HEK293 (cell line): ENCODE measurements around the gene TNS4.

ENCODE experiments used
- CTCF ChIA-PET: fragments of 350-600 bp; formaldehyde crosslinking; extraction: SDS; loops from one replicate; lab custom pipeline; 2021; ENCODE audit warnings: antibody characterized with exemption; lab: Yijun Ruan, JAX
- POLR2A ChIA-PET: fragments of 300-600 bp; formaldehyde crosslinking; extraction: SDS; loops from one replicate; lab custom pipeline; 2020; ENCODE audit warnings: antibody characterized with exemption, inconsistent platforms; lab: Yijun Ruan, JAX
- H3K27ac ChIP-seq: fragments of 200-500 bp; sonication (Bioruptor generic); 2 replicates; pipeline ENCODE4 v1.5.1; 2014; ENCODE audit warnings: low read depth, low read length, control low read depth, inconsistent platforms; ENCODE audit errors: extremely low read depth
- H3K36me3 ChIP-seq, 2 experiments: fragments of 200-500 bp in 1 of 2; sonication (Bioruptor generic) in 1 of 2; 1 replicate in 1 of 2; 2 replicates in 1 of 2; pipeline ENCODE4 v1.5.1; 2014 to 2017; ENCODE audit warnings: inconsistent platforms in 2 of 2, low read length in 2 of 2; ENCODE audit not compliant: control insufficient read depth in 2 of 2, insufficient read depth in 1 of 2
- H3K4me1 ChIP-seq: fragments of 200-500 bp; sonication (Bioruptor generic); 2 replicates; pipeline ENCODE4 v1.5.1; 2014; ENCODE audit warnings: mild to moderate bottlenecking, low read length, inconsistent platforms; ENCODE audit not compliant: control insufficient read depth, insufficient read depth
- H3K4me3 ChIP-seq: 2 replicates; pipeline ENCODE4 v1.5.1; 2011; ENCODE audit warnings: low read depth, mild to moderate bottlenecking, control low read depth, low read length, moderate library complexity
- H3K9me3 ChIP-seq: fragments of 200-500 bp; sonication (Bioruptor generic); 2 replicates; pipeline ENCODE4 v1.5.1; 2014; ENCODE audit warnings: low read depth, low read length, inconsistent platforms; ENCODE audit not compliant: control insufficient read depth, insufficient read depth
- FEZF1 ChIP-seq: fragments of 450-650 bp; formaldehyde crosslinking; IDR thresholded peaks from 2 replicates; pipeline ENCODE4 v1.5.1; 2016; ENCODE audit warnings: missing biosample characterization, missing genetic modification characterization
- GLIS2 ChIP-seq: fragments of 450-650 bp; formaldehyde crosslinking; IDR thresholded peaks from 2 replicates; pipeline ENCODE4 v1.5.1; 2016; ENCODE audit warnings: missing biosample characterization, missing genetic modification characterization
- IKZF3 ChIP-seq: fragments of 450-650 bp; IDR thresholded peaks from 2 replicates; pipeline ENCODE4 v1.5.0; 2018; ENCODE audit warnings: missing biosample characterization, mild to moderate bottlenecking, missing genetic modification characterization, moderate library complexity
- SETDB1 ChIP-seq: IDR thresholded peaks from one replicate; pipeline ENCODE4 v1.6.1; 2017; ENCODE audit warnings: mild to moderate bottlenecking, low read length, moderate library complexity, mixed read lengths; ENCODE audit not compliant: insufficient read length
- SP2 ChIP-seq: fragments of 450-650 bp; formaldehyde crosslinking; IDR thresholded peaks from 2 replicates; pipeline ENCODE4 v1.5.1; 2016; ENCODE audit warnings: missing biosample characterization, missing genetic modification characterization
- ZNF138 ChIP-seq: fragments of 450-650 bp; formaldehyde crosslinking; IDR thresholded peaks from 2 replicates; pipeline ENCODE4 v1.5.1; 2016; ENCODE audit warnings: missing biosample characterization, missing genetic modification characterization, borderline replicate concordance
- ZNF169 ChIP-seq: fragments of 450-650 bp; formaldehyde crosslinking; IDR thresholded peaks from 2 replicates; pipeline ENCODE4 v1.5.1; 2016; ENCODE audit warnings: missing biosample characterization, missing genetic modification characterization
- ZNF184 ChIP-seq: fragments of 450-650 bp; IDR thresholded peaks from 2 replicates; pipeline ENCODE4 v1.5.1; 2018; ENCODE audit warnings: missing biosample characterization, mild to moderate bottlenecking, missing genetic modification characterization
- ZNF311 ChIP-seq: fragments of 450-650 bp; formaldehyde crosslinking; IDR thresholded peaks from 2 replicates; pipeline ENCODE4 v1.5.1; 2017; ENCODE audit warnings: missing biosample characterization, missing genetic modification characterization, borderline replicate concordance
- ZNF404 ChIP-seq: fragments of 450-650 bp; formaldehyde crosslinking; IDR thresholded peaks from 2 replicates; pipeline ENCODE4 v1.5.1; 2017; ENCODE audit warnings: missing biosample characterization, missing genetic modification characterization
- ZNF416 ChIP-seq: fragments of 450-650 bp; formaldehyde crosslinking; IDR thresholded peaks from 2 replicates; pipeline ENCODE4 v1.5.1; 2016; ENCODE audit warnings: missing biosample characterization, missing genetic modification characterization
- ZNF433 ChIP-seq: fragments of 450-650 bp; formaldehyde crosslinking; IDR thresholded peaks from 2 replicates; pipeline ENCODE4 v1.5.1; 2016; ENCODE audit warnings: missing biosample characterization, missing genetic modification characterization, low read depth
- ZNF473 ChIP-seq: fragments of 450-650 bp; formaldehyde crosslinking; IDR thresholded peaks from 2 replicates; pipeline ENCODE4 v1.5.1; 2017; ENCODE audit warnings: missing biosample characterization, missing genetic modification characterization
- ZNF48 ChIP-seq: fragments of 450-650 bp; formaldehyde crosslinking; IDR thresholded peaks from 2 replicates; pipeline ENCODE4 v1.5.1; 2016; ENCODE audit warnings: missing biosample characterization, missing genetic modification characterization
- ZNF514 ChIP-seq: fragments of 450-650 bp; formaldehyde crosslinking; IDR thresholded peaks from 2 replicates; pipeline ENCODE4 v1.5.1; 2016; ENCODE audit warnings: missing biosample characterization, missing genetic modification characterization
- ZNF560 ChIP-seq: fragments of 450-650 bp; formaldehyde crosslinking; IDR thresholded peaks from 2 replicates; pipeline ENCODE4 v1.5.1; 2017; ENCODE audit warnings: missing biosample characterization, missing genetic modification characterization, borderline replicate concordance
- ZNF600 ChIP-seq: fragments of 450-650 bp; formaldehyde crosslinking; IDR thresholded peaks from 2 replicates; pipeline ENCODE4 v1.5.1; 2016; ENCODE audit warnings: missing biosample characterization, missing genetic modification characterization
- TF ChIP-seq, protein P1 (sequence below): fragments of 450-650 bp; formaldehyde crosslinking; IDR thresholded peaks from 2 replicates; pipeline ENCODE4 v1.5.1; 2016; ENCODE audit warnings: missing biosample characterization, missing genetic modification characterization
- TF ChIP-seq, protein P2 (sequence below): fragments of 450-650 bp; formaldehyde crosslinking; IDR thresholded peaks from 2 replicates; pipeline ENCODE4 v1.5.1; 2016; ENCODE audit warnings: missing biosample characterization, missing genetic modification characterization
- TF ChIP-seq, protein P3 (sequence below): fragments of 450-650 bp; formaldehyde crosslinking; IDR thresholded peaks from 2 replicates; pipeline ENCODE4 v1.5.1; 2016; ENCODE audit warnings: missing biosample characterization, missing genetic modification characterization, low read depth
- TF ChIP-seq, protein P4 (sequence below): fragments of 450-650 bp; formaldehyde crosslinking; IDR thresholded peaks from 2 replicates; pipeline ENCODE4 v1.5.1; 2016; ENCODE audit warnings: missing biosample characterization, missing genetic modification characterization

The TNS4 gene

DNA sequence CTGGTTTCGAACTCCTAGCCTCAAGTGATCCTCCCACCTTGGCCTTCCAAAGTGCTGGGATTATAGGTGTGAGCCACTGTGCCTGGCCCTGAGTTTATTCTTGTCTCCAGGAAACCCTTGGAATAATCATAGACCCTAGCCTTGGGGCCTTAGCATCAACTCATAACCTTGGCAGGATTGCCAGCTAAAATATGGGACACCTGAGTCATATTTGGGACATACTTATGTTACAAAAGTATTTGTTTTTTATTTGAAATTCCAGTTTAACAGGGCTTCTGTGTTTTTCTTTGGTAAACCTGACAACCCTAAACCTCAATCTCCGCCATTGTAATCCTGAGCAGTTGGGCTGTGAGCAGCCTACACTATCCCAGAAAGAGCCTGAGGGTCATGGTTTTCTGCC is 28.6 kb upstream of the TNS4 start (continued):
- TF ChIP-seq, protein P1, sequence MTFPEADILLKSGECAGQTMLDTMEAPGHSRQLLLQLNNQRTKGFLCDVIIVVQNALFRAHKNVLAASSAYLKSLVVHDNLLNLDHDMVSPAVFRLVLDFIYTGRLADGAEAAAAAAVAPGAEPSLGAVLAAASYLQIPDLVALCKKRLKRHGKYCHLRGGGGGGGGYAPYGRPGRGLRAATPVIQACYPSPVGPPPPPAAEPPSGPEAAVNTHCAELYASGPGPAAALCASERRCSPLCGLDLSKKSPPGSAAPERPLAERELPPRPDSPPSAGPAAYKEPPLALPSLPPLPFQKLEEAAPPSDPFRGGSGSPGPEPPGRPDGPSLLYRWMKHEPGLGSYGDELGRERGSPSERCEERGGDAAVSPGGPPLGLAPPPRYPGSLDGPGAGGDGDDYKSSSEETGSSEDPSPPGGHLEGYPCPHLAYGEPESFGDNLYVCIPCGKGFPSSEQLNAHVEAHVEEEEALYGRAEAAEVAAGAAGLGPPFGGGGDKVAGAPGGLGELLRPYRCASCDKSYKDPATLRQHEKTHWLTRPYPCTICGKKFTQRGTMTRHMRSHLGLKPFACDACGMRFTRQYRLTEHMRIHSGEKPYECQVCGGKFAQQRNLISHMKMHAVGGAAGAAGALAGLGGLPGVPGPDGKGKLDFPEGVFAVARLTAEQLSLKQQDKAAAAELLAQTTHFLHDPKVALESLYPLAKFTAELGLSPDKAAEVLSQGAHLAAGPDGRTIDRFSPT (tag by site-specific recombination), result no peak
- TF ChIP-seq ZNF48 (tag by site-specific recombination), result no peak
- no peak for TF ChIP-seq SETDB1
- no peak for TF ChIP-seq IKZF3 (tag by site-specific recombination)
- no peak for TF ChIP-seq ZNF311
- no peak for TF ChIP-seq ZNF473 (tag by site-specific recombination)
- no peak for TF ChIP-seq ZNF514 (tag by site-specific recombination)
- TF ChIP-seq ZNF560 (tag by site-specific recombination), result no peak

DNA sequence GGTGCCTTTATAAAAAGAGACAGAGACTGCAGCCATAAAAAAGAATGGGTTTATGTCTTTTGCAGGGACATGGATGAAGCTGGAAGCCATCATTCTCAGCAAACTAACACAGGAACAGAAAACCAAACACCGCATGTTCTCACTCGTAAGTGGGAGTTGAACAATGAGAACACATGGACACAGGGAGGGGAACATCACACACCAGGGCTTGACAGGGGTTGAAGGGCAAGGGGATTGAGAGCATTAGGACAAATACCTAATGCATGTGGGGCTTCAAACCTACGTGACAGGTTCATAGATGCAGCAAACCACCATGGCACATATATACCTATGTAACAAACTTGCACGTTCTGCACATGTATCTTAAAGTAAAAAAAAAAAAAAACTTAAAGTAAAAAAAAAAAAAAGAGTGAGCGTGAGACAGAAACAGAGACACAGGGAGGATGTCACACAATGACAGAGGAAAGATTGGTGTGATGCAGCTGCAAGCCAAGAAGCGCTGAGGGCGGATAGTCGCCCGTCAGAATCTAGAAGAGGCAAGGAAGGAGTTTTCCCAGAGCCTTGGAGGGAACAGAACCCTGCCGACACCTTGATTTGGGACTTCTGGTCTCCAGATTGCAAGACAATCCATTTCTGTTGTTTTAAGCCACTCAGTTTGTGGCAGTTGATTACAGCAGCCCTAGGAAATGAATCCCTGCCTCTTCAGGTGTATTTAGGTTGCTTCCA is 27.4 kb upstream of the TNS4 start:
- TF ChIP-seq GLIS2, result no peak
- TF ChIP-seq, protein P2, sequence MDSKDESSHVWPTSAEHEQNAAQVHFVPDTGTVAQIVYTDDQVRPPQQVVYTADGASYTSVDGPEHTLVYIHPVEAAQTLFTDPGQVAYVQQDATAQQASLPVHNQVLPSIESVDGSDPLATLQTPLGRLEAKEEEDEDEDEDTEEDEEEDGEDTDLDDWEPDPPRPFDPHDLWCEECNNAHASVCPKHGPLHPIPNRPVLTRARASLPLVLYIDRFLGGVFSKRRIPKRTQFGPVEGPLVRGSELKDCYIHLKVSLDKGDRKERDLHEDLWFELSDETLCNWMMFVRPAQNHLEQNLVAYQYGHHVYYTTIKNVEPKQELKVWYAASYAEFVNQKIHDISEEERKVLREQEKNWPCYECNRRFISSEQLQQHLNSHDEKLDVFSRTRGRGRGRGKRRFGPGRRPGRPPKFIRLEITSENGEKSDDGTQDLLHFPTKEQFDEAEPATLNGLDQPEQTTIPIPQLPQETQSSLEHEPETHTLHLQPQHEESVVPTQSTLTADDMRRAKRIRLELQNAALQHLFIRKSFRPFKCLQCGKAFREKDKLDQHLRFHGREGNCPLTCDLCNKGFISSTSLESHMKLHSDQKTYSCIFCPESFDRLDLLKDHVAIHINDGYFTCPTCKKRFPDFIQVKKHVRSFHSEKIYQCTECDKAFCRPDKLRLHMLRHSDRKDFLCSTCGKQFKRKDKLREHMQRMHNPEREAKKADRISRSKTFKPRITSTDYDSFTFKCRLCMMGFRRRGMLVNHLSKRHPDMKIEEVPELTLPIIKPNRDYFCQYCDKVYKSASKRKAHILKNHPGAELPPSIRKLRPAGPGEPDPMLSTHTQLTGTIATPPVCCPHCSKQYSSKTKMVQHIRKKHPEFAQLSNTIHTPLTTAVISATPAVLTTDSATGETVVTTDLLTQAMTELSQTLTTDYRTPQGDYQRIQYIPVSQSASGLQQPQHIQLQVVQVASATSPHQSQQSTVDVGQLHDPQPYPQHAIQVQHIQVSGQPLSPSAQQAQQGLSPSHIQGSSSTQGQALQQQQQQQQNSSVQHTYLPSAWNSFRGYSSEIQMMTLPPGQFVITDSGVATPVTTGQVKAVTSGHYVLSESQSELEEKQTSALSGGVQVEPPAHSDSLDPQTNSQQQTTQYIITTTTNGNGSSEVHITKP (tag by site-specific recombination), result no peak
- TF ChIP-seq, protein P3, sequence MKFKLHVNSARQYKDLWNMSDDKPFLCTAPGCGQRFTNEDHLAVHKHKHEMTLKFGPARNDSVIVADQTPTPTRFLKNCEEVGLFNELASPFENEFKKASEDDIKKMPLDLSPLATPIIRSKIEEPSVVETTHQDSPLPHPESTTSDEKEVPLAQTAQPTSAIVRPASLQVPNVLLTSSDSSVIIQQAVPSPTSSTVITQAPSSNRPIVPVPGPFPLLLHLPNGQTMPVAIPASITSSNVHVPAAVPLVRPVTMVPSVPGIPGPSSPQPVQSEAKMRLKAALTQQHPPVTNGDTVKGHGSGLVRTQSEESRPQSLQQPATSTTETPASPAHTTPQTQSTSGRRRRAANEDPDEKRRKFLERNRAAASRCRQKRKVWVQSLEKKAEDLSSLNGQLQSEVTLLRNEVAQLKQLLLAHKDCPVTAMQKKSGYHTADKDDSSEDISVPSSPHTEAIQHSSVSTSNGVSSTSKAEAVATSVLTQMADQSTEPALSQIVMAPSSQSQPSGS (tag by site-specific recombination), result no peak
- no peak for TF ChIP-seq ZNF404 (tag by site-specific recombination)
- TF ChIP-seq, all 188 proteins: peak for 0

DNA sequence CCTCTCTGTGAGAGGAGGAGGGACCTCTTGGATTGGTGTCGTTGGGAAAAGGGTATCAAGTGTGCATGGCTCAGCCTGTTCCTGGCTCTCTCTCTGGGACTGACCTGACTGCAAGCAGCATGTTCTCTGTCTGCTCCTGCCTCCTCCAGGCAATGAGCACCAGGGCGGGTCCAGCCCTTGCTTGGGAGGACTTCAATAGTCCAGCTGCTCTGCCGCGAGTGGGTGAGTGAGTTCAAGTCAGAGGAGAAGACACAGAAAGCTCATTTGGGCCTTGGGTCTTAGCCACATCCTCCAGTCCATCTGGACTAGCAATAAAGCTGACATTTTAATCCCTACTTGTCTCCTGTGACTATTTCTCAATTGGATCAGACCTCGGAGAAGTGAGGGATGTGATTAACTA is 25.2 kb upstream of the TNS4 start:
- H3K4me3 ChIP-seq, result no peak overlapping the region
- H3K27ac ChIP-seq, result no peak overlapping the region
- no peaks in the 10 kb centered on the region; the same call in 1 of the 2 replicates for H3K9me3 ChIP-seq
- H3K4me1 ChIP-seq, result no peaks in the 10 kb centered on the region
- ChIA-PET CTCF (interaction anchor here (1.0 to 12.0 kb wide), 5 partner anchors 34 to 92 kb away, joined by 3 to 194 read pairs (median 18); partner anchors contain the start of gene IGFBP4), POLR2A (no interaction called here)
- TF ChIP-seq ZNF416 (tag by site-specific recombination) (no peak), ZNF184 (tag by site-specific recombination) (no peak), SP2 (tag by site-specific recombination) (no peak), ZNF433 (tag by site-specific recombination) (no peak), FEZF1 (tag by site-specific recombination) (no peak), ZNF600 (tag by site-specific recombination) (no peak), ZNF169 (tag by site-specific recombination) (no peak), ZNF138 (tag by site-specific recombination) (no peak)
- TF ChIP-seq, protein P4, sequence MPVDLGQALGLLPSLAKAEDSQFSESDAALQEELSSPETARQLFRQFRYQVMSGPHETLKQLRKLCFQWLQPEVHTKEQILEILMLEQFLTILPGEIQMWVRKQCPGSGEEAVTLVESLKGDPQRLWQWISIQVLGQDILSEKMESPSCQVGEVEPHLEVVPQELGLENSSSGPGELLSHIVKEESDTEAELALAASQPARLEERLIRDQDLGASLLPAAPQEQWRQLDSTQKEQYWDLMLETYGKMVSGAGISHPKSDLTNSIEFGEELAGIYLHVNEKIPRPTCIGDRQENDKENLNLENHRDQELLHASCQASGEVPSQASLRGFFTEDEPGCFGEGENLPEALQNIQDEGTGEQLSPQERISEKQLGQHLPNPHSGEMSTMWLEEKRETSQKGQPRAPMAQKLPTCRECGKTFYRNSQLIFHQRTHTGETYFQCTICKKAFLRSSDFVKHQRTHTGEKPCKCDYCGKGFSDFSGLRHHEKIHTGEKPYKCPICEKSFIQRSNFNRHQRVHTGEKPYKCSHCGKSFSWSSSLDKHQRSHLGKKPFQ (tag by site-specific recombination), result no peak
- no peaks in the 10 kb centered on the region for H3K36me3 ChIP-seq

More for the DNA sequence above, 27.4 kb upstream of the TNS4 start:
- POLR2A ChIA-PET, result interaction anchor here (0.7 kb wide), 2 partner anchors 19 to 285 kb away, joined by 3 to 4 read pairs; no protein-coding TSS in a partner anchor
- no peaks in the 10 kb centered on the region; the same call in 1 of the 2 replicates for H3K9me3 ChIP-seq
- H3K27ac ChIP-seq, result no peak overlapping the region
- no peaks in the 10 kb centered on the region for H3K36me3 ChIP-seq
- H3K4me3 ChIP-seq, result no peak overlapping the region
- H3K4me1 ChIP-seq, result no peaks in the 10 kb centered on the region
- CTCF ChIA-PET, result interaction anchor here (0.5 to 12.0 kb wide), 10 partner anchors 32 to 227 kb away, joined by 3 to 194 read pairs (median 4); partner anchors contain the start of gene IGFBP4
